B cell (primary cell): ENCODE results near the gene RRP1. TPM values are rescaled to one million over a fixed set of nuclear protein-coding genes. Genes with fewer than 3 reads are reported as not detected.
A peak's percentile ranks its signal among the peaks of the same experiment; 100 is the strongest.

ENCODE experiments used
- ATAC-seq: fragments of 200-7000 bp; cut with Tn5 transposase; one replicate; pipeline ENCODE4 v1.10.0; 2021; ENCODE audit warnings: low read depth, mild to moderate bottlenecking, moderate number of reproducible peaks, moderate library complexity
- CTCF ChIA-PET: fragments of 350-600 bp; sonication (Branson Sonifier 250); formaldehyde crosslinking; loops from one replicate; lab custom pipeline; 2021; ENCODE audit warnings: antibody characterized with exemption, inconsistent platforms; lab: Charles Lee
- POLR2A ChIA-PET: fragments of 350-600 bp; sonication (Branson Sonifier 250); formaldehyde crosslinking; loops from one replicate; lab custom pipeline; 2021; ENCODE audit warnings: antibody characterized with exemption; lab: Charles Lee
- DNase-seq: peaks from one replicate; pipeline ENCODE4 v3.0.0; 2013
- H2AFZ ChIP-seq: 2 replicates; pipeline ENCODE4 v1.6.1; 2012; ENCODE audit warnings: mild to moderate bottlenecking, low read depth, low read length; ENCODE audit not compliant: insufficient read depth, poor library complexity, severe bottlenecking
- H3K27ac ChIP-seq, 2 donors: 1 replicate in 1 of 2; 2 replicates in 1 of 2; pipeline ENCODE4 v1.5.1; 2012 to 2013; ENCODE audit warnings: low read length in 2 of 2, mild to moderate bottlenecking in 2 of 2, moderate library complexity in 1 of 2
- H3K27me3 ChIP-seq, 4 experiments: fragments of 200-600 bp in 1 of 4; sonication (generic) in 1 of 4; replicated peaks in 1 of 4; 1 replicate in 2 of 4; 2 replicates in 2 of 4; pipeline versions ENCODE4 v1.6.1 to v1.7.0; 2013 to 2016; ENCODE audit warnings: low read length in 3 of 4, mild to moderate bottlenecking in 2 of 4, mixed read lengths in 1 of 4, moderate library complexity in 1 of 4; ENCODE audit not compliant: insufficient read depth in 4 of 4, control insufficient read depth in 3 of 4; ENCODE audit errors: control extremely low read depth in 1 of 4
- H3K36me3 ChIP-seq, 2 experiments: replicated peaks in 1 of 2; 1 replicate in 1 of 2; 2 replicates in 1 of 2; pipeline versions ENCODE4 v1.6.1 to v1.7.1; 2013; ENCODE audit warnings: low read length in 1 of 2; ENCODE audit not compliant: insufficient read depth in 2 of 2, control insufficient read depth in 1 of 2; ENCODE audit errors: control extremely low read depth in 1 of 2, extremely low read depth in 1 of 2
- H3K4me1 ChIP-seq, 2 donors: fragments of 200-600 bp in 1 of 2; sonication (generic) in 1 of 2; 1 replicate in 1 of 2; 2 replicates in 1 of 2; pipeline versions ENCODE4 v1.5.1 to v1.6.1; 2013 to 2017; ENCODE audit warnings: low read length in 2 of 2; ENCODE audit not compliant: control insufficient read depth in 2 of 2, insufficient read depth in 2 of 2
- H3K4me2 ChIP-seq: replicated peaks from 2 replicates; pipeline ENCODE3; 2012; ENCODE audit warnings: mild to moderate bottlenecking, low read depth, low read length; ENCODE audit not compliant: poor library complexity, severe bottlenecking
- H3K4me3 ChIP-seq, 5 experiments: fragments of 200-600 bp in 1 of 5; sonication (generic) in 1 of 5; 1 replicate in 3 of 5; 2 replicates in 2 of 5; pipeline versions ENCODE4 v1.5.1 to v1.7.0; 2011 to 2016; ENCODE audit warnings: low read length in 4 of 5, mild to moderate bottlenecking in 4 of 5, low read depth in 2 of 5, control low read depth in 1 of 5, moderate library complexity in 1 of 5; ENCODE audit not compliant: insufficient read depth in 1 of 5; ENCODE audit errors: control extremely low read depth in 1 of 5, extremely low read depth in 1 of 5
- H3K79me2 ChIP-seq: fragments of 200-600 bp; sonication (generic); one replicate; pipeline ENCODE4 v1.6.0; 2016; ENCODE audit warnings: low read length; ENCODE audit not compliant: control insufficient read depth, insufficient read depth
- H3K9ac ChIP-seq: fragments of 200-600 bp; sonication (generic); 2 replicates; pipeline ENCODE4 v1.6.1; 2017; ENCODE audit warnings: mild to moderate bottlenecking, low read length, moderate library complexity
- H3K9me3 ChIP-seq, 3 donors: one replicate each; pipeline versions ENCODE4 v1.6.1 to v1.7.1; 2013; ENCODE audit warnings: low read length in 2 of 3; ENCODE audit not compliant: control insufficient read depth in 2 of 3, insufficient read depth in 1 of 3; ENCODE audit errors: control extremely low read depth in 1 of 3
- H4K20me1 ChIP-seq: 2 replicates; pipeline ENCODE4 v1.6.0; 2012; ENCODE audit warnings: mild to moderate bottlenecking, low read length; ENCODE audit not compliant: insufficient read depth, control insufficient read depth, poor library complexity, severe bottlenecking
- H3K27ac Mint-ChIP-seq: one replicate; pipeline ENCODE4 v1.8.0; 2021; ENCODE audit warnings: mixed read lengths
- H3K27me3 Mint-ChIP-seq: one replicate; pipeline ENCODE4 v1.8.0; 2021; ENCODE audit warnings: mixed read lengths
- H3K4me1 Mint-ChIP-seq: one replicate; pipeline ENCODE4 v1.8.0; 2021; ENCODE audit warnings: mixed read lengths
- H3K4me3 Mint-ChIP-seq: one replicate; pipeline ENCODE4 v1.8.0; 2021; ENCODE audit warnings: mixed read lengths
- H3K9me3 Mint-ChIP-seq: one replicate; pipeline ENCODE4 v1.8.0; 2022; ENCODE audit warnings: mixed read lengths; ENCODE audit not compliant: insufficient read depth
- CTCF ChIP-seq: fragments of 200-600 bp; IDR thresholded peaks from one replicate; pipeline ENCODE4 v1.8.0; 2022; ENCODE audit warnings: antibody characterized with exemption, mild to moderate bottlenecking
- EZH2 ChIP-seq: IDR thresholded peaks from 2 replicates; pipeline ENCODE4 v1.6.1; 2012; ENCODE audit warnings: borderline replicate concordance, low read depth, mild to moderate bottlenecking, moderate library complexity, low read length; ENCODE audit not compliant: insufficient read depth, poor library complexity, severe bottlenecking
- WGBS: methylation state at CpG from one replicate; pipeline ENCODE4 v1.1.5; 2013; ENCODE audit warnings: missing lambda C conversion rate; ENCODE audit not compliant: insufficient coverage; 5-methylcytosine and 5-hydroxymethylcytosine counted together
- intact Hi-C: fragments of 100-400 bp; cut with micrococcal nuclease; formaldehyde crosslinking; loops from one replicate; pipeline ENCODE4 v1.10.0; 2022
- polyA minus RNA-seq: library from RNA; depleted of rRNA, polyadenylated mRNA; stranded (reverse); fragments of >200 nt; gene quantifications from 2 replicates; pipeline ENCODE4 v1.2.3, GENCODE V29; 2012
- polyA plus RNA-seq: library from polyadenylated mRNA; depleted of rRNA; stranded (reverse); fragments of >200 nt; gene quantifications from 2 replicates; pipeline ENCODE4 v1.2.3, GENCODE V29; 2012
- total RNA-seq, 2 donors: library from RNA; stranded (reverse); fragments of 120-200 nt in 1 of 2; gene quantifications; 1 replicate in 1 of 2; 2 replicates in 1 of 2; pipeline versions ENCODE4 v1.2.3 to v1.2.4, GENCODE V29; 2013 to 2022

Gene RRP1, protein sequence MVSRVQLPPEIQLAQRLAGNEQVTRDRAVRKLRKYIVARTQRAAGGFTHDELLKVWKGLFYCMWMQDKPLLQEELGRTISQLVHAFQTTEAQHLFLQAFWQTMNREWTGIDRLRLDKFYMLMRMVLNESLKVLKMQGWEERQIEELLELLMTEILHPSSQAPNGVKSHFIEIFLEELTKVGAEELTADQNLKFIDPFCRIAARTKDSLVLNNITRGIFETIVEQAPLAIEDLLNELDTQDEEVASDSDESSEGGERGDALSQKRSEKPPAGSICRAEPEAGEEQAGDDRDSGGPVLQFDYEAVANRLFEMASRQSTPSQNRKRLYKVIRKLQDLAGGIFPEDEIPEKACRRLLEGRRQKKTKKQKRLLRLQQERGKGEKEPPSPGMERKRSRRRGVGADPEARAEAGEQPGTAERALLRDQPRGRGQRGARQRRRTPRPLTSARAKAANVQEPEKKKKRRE
- 27.8 and 28.6 TPM in 2 replicates for total RNA-seq
- total RNA-seq (2013): 15.8 TPM
- 9.6 and 11.7 TPM in 2 replicates for polyA plus RNA-seq
- polyA minus RNA-seq: 10.9 and 15.2 TPM in 2 replicates

- under 1% methylated on average over 81 of the region's 83 CpGs for WGBS
- ATAC-seq (peak; percentile 99), DNase-seq (peak; percentile 97)
- peaks cover 32% of the 10 kb centered on the region for H4K20me1 ChIP-seq
- peak within 1 kb of the TSS; percentile 89 for H3K27ac Mint-ChIP-seq
- H3K27me3 ChIP-seq: no peaks in the 10 kb centered on the region
- H3K4me3 ChIP-seq: peak within 1 kb of the TSS; percentile 60 to 89 (median 79)
- peak within 1 kb of the TSS; percentile 90 for H2AFZ ChIP-seq
- no peaks in the 10 kb centered on the region for H3K9me3 ChIP-seq
- H3K4me3 Mint-ChIP-seq: peak within 1 kb of the TSS; percentile 94
- H3K79me2 ChIP-seq: peaks cover 51% of the 10 kb centered on the region
- peak within 1 kb of the TSS; percentile 89 for H3K4me2 ChIP-seq
- no peak for TF ChIP-seq EZH2
- TF ChIP-seq CTCF: peak; percentile 96
- H3K4me1 Mint-ChIP-seq: peaks cover 13% of the 10 kb centered on the region
- H3K4me1 ChIP-seq: peaks cover 9 to 21% of the 10 kb centered on the region in 2 donors
- CTCF ChIA-PET: interaction anchor here (0.7 to 1.9 kb wide), 9 partner anchors 9 to 564 kb away, joined by 3 to 6 read pairs (median 3); no protein-coding TSS in a partner anchor
- H3K9ac ChIP-seq: peak within 1 kb of the TSS; percentile 71
- intact Hi-C loops: loop anchor here (1.0 to 5.0 kb wide), 6 partner anchors 14 to 1013 kb away; partner anchors contain the start of genes PDXK and UBE2G2
- H3K27me3 Mint-ChIP-seq: no peaks in the 10 kb centered on the region
- no peaks in the 10 kb centered on the region for H3K9me3 Mint-ChIP-seq
- peak within 1 kb of the TSS; percentile 44 to 78 for H3K27ac ChIP-seq
- POLR2A ChIA-PET: interaction anchor here (0.7 to 1.0 kb wide), 3 partner anchors 70 to 1529 kb away, joined by 3 to 10 read pairs (median 3); no protein-coding TSS in a partner anchor
- peaks cover 0 to 27% of the 10 kb centered on the region in 2 experiments for H3K36me3 ChIP-seq
These were observed at the start of gene RRP1 for GRCh38 chr21:43789276-43790009. Gene RRP1, plus strand, starts transcription at chr21:43789577. Its CDS starts 53 bp downstream, at chr21:43789630.
